ENCODE measurements around the gene LHX1. TPM values are rescaled to one million over a fixed set of nuclear protein-coding genes. Genes with fewer than 3 reads are reported as not detected.

The LHX1 gene
- total and polyA plus RNA-seq, 2 of the 8 experiments (the other 6 are each of a cell fraction or from before 2014, with no cell fraction given): 0.26 to 0.93 TPM

DNA sequence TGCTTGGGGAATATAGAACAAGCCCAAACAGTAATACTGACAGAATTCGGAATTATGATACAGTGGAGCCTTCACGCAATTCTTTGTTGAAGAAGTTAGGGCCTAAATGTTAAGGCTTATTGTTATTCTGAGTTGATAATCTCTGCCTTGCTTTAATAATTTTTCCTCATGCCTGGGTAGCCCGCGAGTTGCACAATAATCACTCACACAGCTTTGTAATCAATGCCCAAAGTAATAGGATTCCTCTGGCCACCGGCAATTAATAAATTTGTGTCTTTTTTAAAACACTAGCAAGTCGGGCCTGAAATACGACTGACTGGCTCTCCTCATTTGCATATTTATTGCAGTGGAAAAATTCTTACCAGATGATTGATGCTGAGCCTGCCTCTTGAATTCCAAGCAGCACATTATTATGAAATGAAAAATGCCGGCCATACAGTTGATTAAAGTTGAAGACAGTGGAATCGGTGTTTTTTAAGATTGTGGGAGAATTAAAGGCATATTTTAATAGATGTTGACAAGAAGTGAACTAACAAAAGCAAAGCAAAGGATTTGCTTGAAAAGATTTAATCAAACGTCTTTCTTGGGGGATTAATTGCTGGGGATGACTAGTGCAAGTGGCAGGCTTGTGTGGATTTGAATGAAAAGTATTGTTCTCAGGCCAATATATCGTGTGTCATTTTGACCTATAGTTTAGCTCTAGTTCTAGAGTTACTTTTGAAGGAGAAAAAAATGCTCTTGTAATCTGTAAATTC is 41.7 kb downstream of the LHX1 start:
- no peaks in the 10 kb centered on the region; a peak in 1 of 8 replicates for H3K36me3 ChIP-seq (ENCODE audit: control insufficient read depth in 2 of 4, insufficient read depth in 4 of 4, low read length in 3 of 4)
- no peak overlapping the region for H2BK20ac ChIP-seq (ENCODE audit: low read length)
- FAIRE-seq (no peak), DNase-seq (ENCODE audit: low read depth in 1 of 2, low spot score in 2 of 2) (no peak)
- no peaks in the 10 kb centered on the region for H3K9me3 ChIP-seq (ENCODE audit: insufficient read depth in 2 of 2, low read depth in 1 of 2, low read length in 1 of 2)
- no peak overlapping the region for H2BK12ac ChIP-seq (ENCODE audit: low read depth, low read length)
- H3K4me2 ChIP-seq (ENCODE audit: insufficient read depth in 1 of 2, low read depth in 2 of 2, low read length in 2 of 2): no peak overlapping the region
- no peak overlapping the region for H2BK5ac ChIP-seq (ENCODE audit: low read depth, low read length)
- no peak overlapping the region for H4K91ac ChIP-seq (replicated peaks; ENCODE audit: insufficient read length, low read length)
- no peak overlapping the region for H2AFZ ChIP-seq (ENCODE audit: low read length)
- H3K79me1 ChIP-seq (ENCODE audit: low read depth, low read length): no peaks in the 10 kb centered on the region
- ChIA-PET CTCF (ENCODE audit: partially characterized antibody) (interaction anchor here (0.7 kb wide), 1 partner anchor 86 kb away, joined by 3 read pairs; no protein-coding TSS in a partner anchor), POLR2A (ENCODE audit: partially characterized antibody) (interaction anchor here (0.6 kb wide), 1 partner anchor 65 kb away, joined by 3 read pairs; no protein-coding TSS in a partner anchor)
- no peak overlapping the region for H3K4me3 ChIP-seq (ENCODE audit: extremely low read depth in 1 of 4, insufficient read depth in 2 of 4, low read depth in 3 of 4, low read length in 4 of 4)
- no peak overlapping the region for H3K23ac ChIP-seq (ENCODE audit: insufficient read length)
- no peak overlapping the region for H3K9ac ChIP-seq (replicated peaks in 1 of 4; ENCODE audit: extremely low read depth in 1 of 4, low read depth in 3 of 4, low read length in 3 of 4)
- no peak overlapping the region for H3K14ac ChIP-seq (ENCODE audit: insufficient read length)
- no peaks in the 10 kb centered on the region for H3K23me2 ChIP-seq (ENCODE audit: low read depth, low read length)
- H4K20me1 ChIP-seq (replicated peaks in 1 of 2; ENCODE audit: control insufficient read depth in 1 of 2, insufficient read depth in 2 of 2, low read length in 2 of 2): peaks cover 0 to 1% of the 10 kb centered on the region in 2 experiments
- H2BK120ac ChIP-seq (replicated peaks; ENCODE audit: low read depth, low read length): no peak overlapping the region
- 89 to 100% methylated on average over 1 to 11 of the region's 11 CpGs for WGBS, 2 experiments (ENCODE audit: extremely low coverage in 1 of 2, insufficient coverage in 1 of 2, insufficient read length in 1 of 2, insufficient replicate concordance in 2 of 2, low coverage in 1 of 2, low lambda C conversion rate in 2 of 2, missing lambda C conversion rate in 1 of 2)
- H3K18ac ChIP-seq (ENCODE audit: extremely low read depth, low read length): no peak overlapping the region
- H3K4me1 ChIP-seq (replicated peaks in 1 of 4; ENCODE audit: control insufficient read depth in 3 of 4, insufficient read depth in 4 of 4, low read length in 3 of 4): no peaks in the 10 kb centered on the region
- no peak overlapping the region for H2BK15ac ChIP-seq (ENCODE audit: low read length)
- H4K5ac ChIP-seq (ENCODE audit: insufficient read length, low read depth, low read length): no peak overlapping the region
- H3K27me3 ChIP-seq (replicated peaks in 1 of 4; ENCODE audit: control insufficient read depth in 3 of 4, extremely low read depth in 1 of 4, insufficient read depth in 3 of 4, low read length in 3 of 4): no peaks in the 10 kb centered on the region
- H3K27ac ChIP-seq (ENCODE audit: low read depth, low read length): no peak overlapping the region
- peaks cover 0 to 24% of the 10 kb centered on the region in 2 experiments; a peak in 2 of 4 replicates for H3K79me2 ChIP-seq (ENCODE audit: control insufficient read depth in 1 of 2, insufficient read depth in 2 of 2, low read length in 2 of 2)
- H3K4ac ChIP-seq (replicated peaks; ENCODE audit: insufficient read length, low read depth, low read length): no peak overlapping the region
- no peak overlapping the region for H4K8ac ChIP-seq (ENCODE audit: extremely low read depth, insufficient read depth, low read length)
- H3K56ac ChIP-seq (replicated peaks; ENCODE audit: insufficient read length, low read depth, low read length): no peak overlapping the region
- no peak overlapping the region for H2AK5ac ChIP-seq (ENCODE audit: low read depth, low read length)
- no peak for TF ChIP-seq KDM1A (IDR thresholded peaks at IDR 0.05; ENCODE audit: borderline replicate concordance, low read length)
- no peak for TF ChIP-seq CBX8 (IDR thresholded peaks at IDR 0.05; ENCODE audit: borderline replicate concordance, low read depth, low read length)
- TF ChIP-seq, protein P1, sequence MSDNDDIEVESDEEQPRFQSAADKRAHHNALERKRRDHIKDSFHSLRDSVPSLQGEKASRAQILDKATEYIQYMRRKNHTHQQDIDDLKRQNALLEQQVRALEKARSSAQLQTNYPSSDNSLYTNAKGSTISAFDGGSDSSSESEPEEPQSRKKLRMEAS (IDR thresholded peaks at IDR 0.05): no peak
- TF ChIP-seq, protein P2, sequence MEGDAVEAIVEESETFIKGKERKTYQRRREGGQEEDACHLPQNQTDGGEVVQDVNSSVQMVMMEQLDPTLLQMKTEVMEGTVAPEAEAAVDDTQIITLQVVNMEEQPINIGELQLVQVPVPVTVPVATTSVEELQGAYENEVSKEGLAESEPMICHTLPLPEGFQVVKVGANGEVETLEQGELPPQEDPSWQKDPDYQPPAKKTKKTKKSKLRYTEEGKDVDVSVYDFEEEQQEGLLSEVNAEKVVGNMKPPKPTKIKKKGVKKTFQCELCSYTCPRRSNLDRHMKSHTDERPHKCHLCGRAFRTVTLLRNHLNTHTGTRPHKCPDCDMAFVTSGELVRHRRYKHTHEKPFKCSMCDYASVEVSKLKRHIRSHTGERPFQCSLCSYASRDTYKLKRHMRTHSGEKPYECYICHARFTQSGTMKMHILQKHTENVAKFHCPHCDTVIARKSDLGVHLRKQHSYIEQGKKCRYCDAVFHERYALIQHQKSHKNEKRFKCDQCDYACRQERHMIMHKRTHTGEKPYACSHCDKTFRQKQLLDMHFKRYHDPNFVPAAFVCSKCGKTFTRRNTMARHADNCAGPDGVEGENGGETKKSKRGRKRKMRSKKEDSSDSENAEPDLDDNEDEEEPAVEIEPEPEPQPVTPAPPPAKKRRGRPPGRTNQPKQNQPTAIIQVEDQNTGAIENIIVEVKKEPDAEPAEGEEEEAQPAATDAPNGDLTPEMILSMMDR (IDR thresholded peaks at IDR 0.05; ENCODE audit: control extremely low read depth in 1 of 3, insufficient read depth in 1 of 3, low read depth in 1 of 3, low read length in 3 of 3): no peak
- no peak for TF ChIP-seq TEAD4 (IDR thresholded peaks at IDR 0.05; ENCODE audit: low read depth, low read length)
- no peak for TF ChIP-seq SAP30 (IDR thresholded peaks at IDR 0.05; ENCODE audit: insufficient read depth, insufficient replicate concordance, low read length)
- no peak for TF ChIP-seq NRF1 (IDR thresholded peaks at IDR 0.05; ENCODE audit: low read depth, low read length)
- TF ChIP-seq YY1 (IDR thresholded peaks at IDR 0.05; ENCODE audit: low read depth, low read length): no peak
- no peak for TF ChIP-seq POLR2AphosphoS5 (IDR thresholded peaks at IDR 0.05; ENCODE audit: low read depth, low read length)
- no peak for TF ChIP-seq RFX5 (IDR thresholded peaks at IDR 0.05; ENCODE audit: borderline replicate concordance, low read depth, low read length)

Data from H1 (cell line).